Fibroblast of the aortic adventitia (primary cell): ENCODE results near the gene XYLT1. TPM values are rescaled to one million over a fixed set of nuclear protein-coding genes. Genes with fewer than 3 reads are reported as not detected.
A peak's percentile ranks its signal among the peaks of the same experiment; 100 is the strongest.

Source experiments
- DNase-seq: peaks from one replicate; pipeline ENCODE4 v3.0.0-alpha.2; 2010; ENCODE audit warnings: low read depth
- H3K4me3 ChIP-seq: 2 replicates; pipeline ENCODE4 v1.5.1; 2011; ENCODE audit warnings: low read depth, mild to moderate bottlenecking, control low read depth, low read length, moderate library complexity
- total RNA-seq: library from RNA; depleted of rRNA; stranded (reverse); fragments of >200 nt; gene quantifications from 2 replicates; pipeline ENCODE4 v1.2.3, GENCODE V29; 2012; ENCODE audit warnings: low replicate concordance
- TF ChIP-seq, protein P1 (sequence below): IDR thresholded peaks from 2 replicates; pipeline ENCODE4 v1.5.1; 2011; ENCODE audit warnings: mild to moderate bottlenecking, low read length, control low read depth, inconsistent platforms; ENCODE audit not compliant: insufficient read depth

XYLT1 gene
- total RNA-seq, 1 donor, result 32.7 TPM

DNA sequence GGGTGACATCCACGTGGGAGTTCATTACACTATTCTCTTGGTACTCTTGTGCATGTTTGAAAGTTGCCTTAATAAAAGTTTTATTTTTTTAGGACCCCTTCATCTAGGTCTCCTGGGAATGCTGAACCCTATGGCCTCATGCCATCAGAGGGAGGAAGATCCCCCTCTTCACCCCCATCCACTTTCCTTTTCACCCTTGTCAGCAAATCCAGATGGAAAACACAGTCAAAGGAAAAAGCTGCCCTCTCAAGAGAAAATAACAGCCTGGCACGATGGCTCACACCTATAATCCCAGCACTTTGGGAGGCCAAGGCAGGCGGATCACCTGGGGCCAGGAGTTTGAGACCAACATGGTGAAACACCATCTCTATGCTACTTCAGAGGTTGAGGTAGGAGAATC lies 274.2 kb downstream of the XYLT1 start:
- TF ChIP-seq, protein P1, sequence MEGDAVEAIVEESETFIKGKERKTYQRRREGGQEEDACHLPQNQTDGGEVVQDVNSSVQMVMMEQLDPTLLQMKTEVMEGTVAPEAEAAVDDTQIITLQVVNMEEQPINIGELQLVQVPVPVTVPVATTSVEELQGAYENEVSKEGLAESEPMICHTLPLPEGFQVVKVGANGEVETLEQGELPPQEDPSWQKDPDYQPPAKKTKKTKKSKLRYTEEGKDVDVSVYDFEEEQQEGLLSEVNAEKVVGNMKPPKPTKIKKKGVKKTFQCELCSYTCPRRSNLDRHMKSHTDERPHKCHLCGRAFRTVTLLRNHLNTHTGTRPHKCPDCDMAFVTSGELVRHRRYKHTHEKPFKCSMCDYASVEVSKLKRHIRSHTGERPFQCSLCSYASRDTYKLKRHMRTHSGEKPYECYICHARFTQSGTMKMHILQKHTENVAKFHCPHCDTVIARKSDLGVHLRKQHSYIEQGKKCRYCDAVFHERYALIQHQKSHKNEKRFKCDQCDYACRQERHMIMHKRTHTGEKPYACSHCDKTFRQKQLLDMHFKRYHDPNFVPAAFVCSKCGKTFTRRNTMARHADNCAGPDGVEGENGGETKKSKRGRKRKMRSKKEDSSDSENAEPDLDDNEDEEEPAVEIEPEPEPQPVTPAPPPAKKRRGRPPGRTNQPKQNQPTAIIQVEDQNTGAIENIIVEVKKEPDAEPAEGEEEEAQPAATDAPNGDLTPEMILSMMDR, result no peak
- DNase-seq, result no peak
- no peak overlapping the region for H3K4me3 ChIP-seq

- TF ChIP-seq, protein P1, result peak; percentile 80
- H3K4me3 ChIP-seq, result no peak overlapping the region
- DNase-seq, result peak; percentile 51
Observed at GRCh38 chr16:17194190-17194780, 276.5 kb downstream of the XYLT1 start.

GRCh38 chr16:17193566-17194100 lies 277.1 kb downstream of the XYLT1 start:
- TF ChIP-seq, protein P1, result no peak
- no peak for DNase-seq
- H3K4me3 ChIP-seq, result no peak overlapping the region

- DNase-seq, result no peak
- no peak overlapping the region for H3K4me3 ChIP-seq
- TF ChIP-seq, protein P1, result no peak
Observed at GRCh38 chr16:17184026-17184425, 286.7 kb downstream of the XYLT1 start.

DNA sequence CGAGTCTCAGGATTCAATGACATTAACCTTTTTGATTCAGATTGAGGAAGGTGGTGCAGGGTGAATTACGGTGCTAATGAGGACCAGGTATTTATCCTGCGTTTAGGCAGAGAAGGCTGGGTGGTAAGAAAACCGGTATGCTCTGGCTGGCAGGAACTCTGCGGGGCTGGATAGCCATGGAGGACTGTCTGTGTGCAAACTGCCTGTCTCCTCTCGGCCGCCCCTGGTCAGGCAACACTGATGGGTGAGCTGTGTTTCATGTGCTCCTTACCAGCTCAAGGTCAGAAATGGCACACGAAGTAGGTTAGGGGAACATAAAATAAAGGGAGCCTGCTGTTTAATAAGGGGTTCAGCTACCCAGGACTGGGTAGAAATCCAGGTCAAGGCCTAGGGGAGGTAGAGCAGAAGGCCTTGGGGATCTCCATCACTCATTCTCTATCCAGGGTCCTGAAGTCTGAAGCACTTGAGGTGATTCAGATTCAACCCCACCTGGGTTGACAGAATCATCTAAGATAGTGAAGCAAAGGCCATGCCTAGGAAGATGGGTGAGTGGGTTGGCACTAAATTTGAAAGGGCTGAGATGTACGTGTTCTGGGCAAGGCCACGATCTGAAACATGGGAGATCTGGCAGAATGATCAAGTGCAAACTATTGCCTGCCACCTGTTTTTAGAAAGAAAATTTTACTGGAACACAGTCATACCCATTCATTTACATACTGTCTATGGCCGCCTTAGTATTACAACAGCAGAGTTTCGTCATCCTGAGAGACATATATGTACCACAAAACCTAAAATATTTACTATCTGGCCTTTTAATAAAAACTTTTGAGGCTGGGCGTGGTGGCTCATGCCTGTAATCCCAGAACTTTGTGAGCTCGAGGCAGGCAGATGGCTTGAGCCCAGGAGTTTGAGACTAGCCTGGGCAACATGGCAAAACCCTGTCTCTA lies 292.5 kb downstream of the XYLT1 start:
- TF ChIP-seq, protein P1, result no peak
- no peak overlapping the region for H3K4me3 ChIP-seq
- peak; percentile 14 for DNase-seq

- H3K4me3 ChIP-seq, result no peak overlapping the region
- DNase-seq, result peak; percentile 36
- TF ChIP-seq, protein P1, result no peak
Observed at GRCh38 chr16:17177242-17177958, 293.4 kb downstream of the XYLT1 start.
